Thyroid gland (tissue), 4 donors: ENCODE data around the gene FAN1. TPM values are rescaled to one million over a fixed set of nuclear protein-coding genes. Genes with fewer than 3 reads are reported as not detected.

Source experiments
- DNase-seq, 2 donors: peaks; one replicate each; pipeline ENCODE4 v3.0.0-alpha.2; 2019
- H3K27ac ChIP-seq, 3 donors: fragments of 200-600 bp; sonication (generic); 1 replicate in 2 of 3; 2 replicates in 1 of 3; pipeline ENCODE4 v1.5.1; 2016 to 2019; ENCODE audit warnings: mild to moderate bottlenecking in 1 of 3, moderate library complexity in 1 of 3
- H3K27me3 ChIP-seq: fragments of 200-600 bp; sonication (generic); one replicate; pipeline ENCODE4 v1.5.1; 2019
- H3K36me3 ChIP-seq, 2 donors: fragments of 200-600 bp; sonication (generic); one replicate each; pipeline ENCODE4 v1.5.1; 2016 to 2019
- H3K4me1 ChIP-seq, 2 donors: fragments of 200-600 bp; sonication (generic); one replicate each; pipeline ENCODE4 v1.5.1; 2017 to 2019
- H3K4me3 ChIP-seq, 3 donors: fragments of 200-600 bp; sonication (generic); replicated peaks in 1 of 3; 1 replicate in 2 of 3; 2 replicates in 1 of 3; pipeline ENCODE4 v1.5.1; 2016; ENCODE audit warnings: mild to moderate bottlenecking in 1 of 3
- H3K9me3 ChIP-seq: fragments of 200-600 bp; sonication (generic); one replicate; pipeline ENCODE4 v1.5.1; 2017
- CTCF ChIP-seq, 6 experiments: fragments of 200-600 bp in 3 of 6; fragments of 450-650 bp in 3 of 6; sonication (generic) in 3 of 6; IDR thresholded peaks; one replicate each; pipeline ENCODE4 v1.5.1; 2016 to 2019; ENCODE audit warnings: antibody characterized with exemption in 6 of 6, mild to moderate bottlenecking in 2 of 6, inconsistent platforms in 1 of 6, moderate library complexity in 1 of 6
- POLR2A ChIP-seq, 2 donors: fragments of 450-650 bp; IDR thresholded peaks; one replicate each; pipeline ENCODE4 v1.6.1; 2017; ENCODE audit warnings: antibody characterized with exemption in 2 of 2, mild to moderate bottlenecking in 2 of 2, moderate library complexity in 1 of 2
- WGBS, 2 donors: methylation state at CpG; one replicate each; pipeline ENCODE4 v1.1.5; 2017; 5-methylcytosine and 5-hydroxymethylcytosine counted together
- intact Hi-C: fragments of 100-400 bp; cut with DNase I; formaldehyde crosslinking; loops from one replicate; pipeline ENCODE4 v1.15.1; 2023
- total RNA-seq, 4 donors: library from RNA; depleted of rRNA; stranded (reverse); fragments of >200 nt; gene quantifications; one replicate each; pipeline ENCODE4 v1.2.3, GENCODE V29; 2016

FAN1 gene
- total RNA-seq, 4 donors from 2014 or later: 24.9 to 26.6 (median 25.9) TPM

GRCh38 chr15:30906366-30906765, 2.7 kb downstream of the FAN1 start:
- Histone ChIP-seq H3K4me1 (peaks cover 8 to 19% of the 10 kb centered on the region in 2 donors), H3K36me3 (peaks cover 0 to 2% of the 10 kb centered on the region in 2 donors), H3K9me3 (no peaks in the 10 kb centered on the region), H3K4me3 (no peak overlapping the region), H3K27me3 (no peaks in the 10 kb centered on the region), H3K27ac (no peak overlapping the region)
- intact Hi-C loops: loop anchor here (10.0 kb wide), 1 partner anchor 88 kb away; the partner anchor contains the start of gene MTMR10
- TF ChIP-seq POLR2A (IDR thresholded peaks at IDR 0.05) (no peak), CTCF (IDR thresholded peaks at IDR 0.05) (no peak)
- WGBS, 2 donors: 62 to 67% methylated on average over 4 of the region's 4 CpGs
- DNase-seq: peak; percentile 67 to 78

- intact Hi-C loops: no loop called here
- WGBS, 2 donors: 94 to 96% methylated on average over 9 of the region's 9 CpGs
- no peak for TF ChIP-seq CTCF (IDR thresholded peaks at IDR 0.05)
- no peak for TF ChIP-seq POLR2A (IDR thresholded peaks at IDR 0.05)
- H3K27me3 ChIP-seq: no peaks in the 10 kb centered on the region
- H3K4me1 ChIP-seq: no peaks in the 10 kb centered on the region
- no peaks in the 10 kb centered on the region for H3K9me3 ChIP-seq
- H3K4me3 ChIP-seq: no peak overlapping the region
- H3K27ac ChIP-seq: no peak overlapping the region
- no peak for DNase-seq
- peaks cover 2 to 12% of the 10 kb centered on the region in 2 donors for H3K36me3 ChIP-seq
Observed at GRCh38 chr15:30913761-30914160, 10.0 kb downstream of the FAN1 start.

DNA sequence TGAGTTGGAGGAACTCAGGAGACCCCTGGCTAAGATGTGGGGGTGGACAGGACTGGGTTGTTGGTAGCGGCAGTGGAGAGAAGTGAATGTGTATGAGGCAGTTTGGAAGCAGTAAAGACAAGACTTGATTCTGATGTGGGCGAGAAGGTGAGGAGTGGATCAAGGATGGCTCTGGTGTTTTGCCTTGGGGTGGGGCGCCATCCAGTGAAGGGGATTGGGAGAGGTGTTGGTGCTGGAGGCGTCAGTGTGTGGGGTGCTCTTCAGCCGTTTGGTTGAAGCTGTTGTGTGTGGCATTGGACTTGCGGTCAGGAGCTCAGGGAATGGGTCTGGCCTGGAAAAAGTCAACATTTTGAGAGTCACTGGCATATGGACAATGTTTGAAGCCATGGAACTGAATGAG, 13.3 kb downstream of the FAN1 start:
- peaks cover 4 to 10% of the 10 kb centered on the region in 2 donors for H3K36me3 ChIP-seq
- H3K27me3 ChIP-seq: no peaks in the 10 kb centered on the region
- no peaks in the 10 kb centered on the region for H3K9me3 ChIP-seq
- WGBS, 2 donors: 76 to 91% methylated on average over 6 of the region's 6 CpGs
- TF ChIP-seq POLR2A (IDR thresholded peaks at IDR 0.05) (no peak), CTCF (IDR thresholded peaks at IDR 0.05) (no peak)
- intact Hi-C loops: no loop called here
- DNase-seq: no peak
- H3K27ac ChIP-seq: no peak overlapping the region
- H3K4me3 ChIP-seq: no peak overlapping the region
- peaks cover 15 to 16% of the 10 kb centered on the region in 2 donors for H3K4me1 ChIP-seq

- DNase-seq: no peak
- 90 to 96% methylated on average over 1 of the region's 1 CpG for WGBS, 2 donors
- H3K27ac ChIP-seq: no peak overlapping the region
- peaks cover 21 to 23% of the 10 kb centered on the region in 2 donors for H3K4me1 ChIP-seq
- peaks cover 4 to 10% of the 10 kb centered on the region in 2 donors for H3K36me3 ChIP-seq
- H3K27me3 ChIP-seq: no peaks in the 10 kb centered on the region
- no peak for TF ChIP-seq POLR2A (IDR thresholded peaks at IDR 0.05)
- TF ChIP-seq CTCF (IDR thresholded peaks at IDR 0.05): no peak
- intact Hi-C loops: no loop called here
- no peak overlapping the region for H3K4me3 ChIP-seq
- H3K9me3 ChIP-seq: no peaks in the 10 kb centered on the region
Observed at GRCh38 chr15:30917675-30918074, 14.0 kb downstream of the FAN1 start.

- Histone ChIP-seq H3K36me3 (peaks cover 4 to 10% of the 10 kb centered on the region in 2 donors), H3K27me3 (no peaks in the 10 kb centered on the region), H3K4me1 (peaks cover 28 to 29% of the 10 kb centered on the region in 2 donors), H3K4me3 (no peak overlapping the region), H3K9me3 (no peaks in the 10 kb centered on the region), H3K27ac (no peak overlapping the region)
- DNase-seq: no peak
- TF ChIP-seq CTCF (IDR thresholded peaks at IDR 0.05) (no peak), POLR2A (IDR thresholded peaks at IDR 0.05) (no peak)
- 89 to 93% methylated on average over 5 of the region's 5 CpGs for WGBS, 2 donors
- intact Hi-C loops: no loop called here
Observed at GRCh38 chr15:30918366-30918765, 14.7 kb downstream of the FAN1 start.
